OCI-LY1 (cell line): ENCODE measurements around the gene TOM1.

Experiments
- CTCF ChIP-seq: fragments of 200-600 bp; sonication (generic), shearing (Covaris generic); IDR thresholded peaks from 2 replicates; pipeline ENCODE4 v1.5.1; 2017; ENCODE audit warnings: mild to moderate bottlenecking, antibody characterized with exemption, low read length, moderate library complexity, mixed read lengths
- EZH2 ChIP-seq: fragments of 200-600 bp; sonication (generic), shearing (Covaris generic); IDR thresholded peaks from 2 replicates; pipeline ENCODE4 v1.8.0; 2017; ENCODE audit warnings: borderline replicate concordance, mixed run types, mild to moderate bottlenecking, antibody characterized with exemption, low read length, moderate library complexity, mixed read lengths

DNA sequence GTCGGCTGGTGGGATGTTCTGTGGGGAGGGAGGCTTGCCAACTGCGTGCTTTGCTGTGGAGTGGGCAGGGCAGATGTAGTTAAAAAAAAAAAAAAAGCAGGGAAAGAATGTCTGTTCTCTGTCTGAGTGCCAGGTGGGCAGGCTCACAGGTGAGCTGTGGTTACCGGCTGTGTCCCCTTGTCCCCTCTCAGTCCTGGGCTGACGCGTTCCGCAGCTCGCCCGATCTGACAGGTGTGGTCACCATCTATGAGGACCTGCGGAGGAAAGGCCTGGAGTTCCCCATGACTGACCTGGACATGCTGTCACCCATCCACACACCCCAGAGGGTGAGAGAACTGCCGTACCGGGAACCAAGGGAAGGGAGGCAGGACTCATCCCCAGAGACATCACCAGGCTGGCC, 23.6 kb downstream of the TOM1 start:
- TF ChIP-seq CTCF, result no peak
- TF ChIP-seq EZH2, result no peak
